B cell (primary cell): ENCODE measurements around the gene PAK6. TPM values are rescaled to one million over a fixed set of nuclear protein-coding genes. Genes with fewer than 3 reads are reported as not detected.

Source experiments
- ATAC-seq: fragments of 200-7000 bp; cut with Tn5 transposase; one replicate; pipeline ENCODE4 v1.10.0; 2021; ENCODE audit warnings: low read depth, mild to moderate bottlenecking, moderate number of reproducible peaks, moderate library complexity
- CTCF ChIA-PET: fragments of 350-600 bp; sonication (Branson Sonifier 250); formaldehyde crosslinking; loops from one replicate; lab custom pipeline; 2021; ENCODE audit warnings: antibody characterized with exemption, inconsistent platforms; lab: Charles Lee
- POLR2A ChIA-PET: fragments of 350-600 bp; sonication (Branson Sonifier 250); formaldehyde crosslinking; loops from one replicate; lab custom pipeline; 2021; ENCODE audit warnings: antibody characterized with exemption; lab: Charles Lee
- DNase-seq: peaks from one replicate; pipeline ENCODE4 v3.0.0; 2013
- H2AFZ ChIP-seq: 2 replicates; pipeline ENCODE4 v1.6.1; 2012; ENCODE audit warnings: mild to moderate bottlenecking, low read depth, low read length; ENCODE audit not compliant: insufficient read depth, poor library complexity, severe bottlenecking
- H3K27ac ChIP-seq, 2 donors: 1 replicate in 1 of 2; 2 replicates in 1 of 2; pipeline ENCODE4 v1.5.1; 2012 to 2013; ENCODE audit warnings: low read length in 2 of 2, mild to moderate bottlenecking in 2 of 2, moderate library complexity in 1 of 2
- H3K27me3 ChIP-seq, 4 experiments: fragments of 200-600 bp in 1 of 4; sonication (generic) in 1 of 4; replicated peaks in 1 of 4; 1 replicate in 2 of 4; 2 replicates in 2 of 4; pipeline versions ENCODE4 v1.6.1 to v1.7.0; 2013 to 2016; ENCODE audit warnings: low read length in 3 of 4, mild to moderate bottlenecking in 2 of 4, mixed read lengths in 1 of 4, moderate library complexity in 1 of 4; ENCODE audit not compliant: insufficient read depth in 4 of 4, control insufficient read depth in 3 of 4; ENCODE audit errors: control extremely low read depth in 1 of 4
- H3K36me3 ChIP-seq, 2 experiments: replicated peaks in 1 of 2; 1 replicate in 1 of 2; 2 replicates in 1 of 2; pipeline versions ENCODE4 v1.6.1 to v1.7.1; 2013; ENCODE audit warnings: low read length in 1 of 2; ENCODE audit not compliant: insufficient read depth in 2 of 2, control insufficient read depth in 1 of 2; ENCODE audit errors: control extremely low read depth in 1 of 2, extremely low read depth in 1 of 2
- H3K4me1 ChIP-seq, 2 donors: fragments of 200-600 bp in 1 of 2; sonication (generic) in 1 of 2; 1 replicate in 1 of 2; 2 replicates in 1 of 2; pipeline versions ENCODE4 v1.5.1 to v1.6.1; 2013 to 2017; ENCODE audit warnings: low read length in 2 of 2; ENCODE audit not compliant: control insufficient read depth in 2 of 2, insufficient read depth in 2 of 2
- H3K4me2 ChIP-seq: replicated peaks from 2 replicates; pipeline ENCODE3; 2012; ENCODE audit warnings: mild to moderate bottlenecking, low read depth, low read length; ENCODE audit not compliant: poor library complexity, severe bottlenecking
- H3K4me3 ChIP-seq, 5 experiments: fragments of 200-600 bp in 1 of 5; sonication (generic) in 1 of 5; 1 replicate in 3 of 5; 2 replicates in 2 of 5; pipeline versions ENCODE4 v1.5.1 to v1.7.0; 2011 to 2016; ENCODE audit warnings: low read length in 4 of 5, mild to moderate bottlenecking in 4 of 5, low read depth in 2 of 5, control low read depth in 1 of 5, moderate library complexity in 1 of 5; ENCODE audit not compliant: insufficient read depth in 1 of 5; ENCODE audit errors: control extremely low read depth in 1 of 5, extremely low read depth in 1 of 5
- H3K79me2 ChIP-seq: fragments of 200-600 bp; sonication (generic); one replicate; pipeline ENCODE4 v1.6.0; 2016; ENCODE audit warnings: low read length; ENCODE audit not compliant: control insufficient read depth, insufficient read depth
- H3K9ac ChIP-seq: fragments of 200-600 bp; sonication (generic); 2 replicates; pipeline ENCODE4 v1.6.1; 2017; ENCODE audit warnings: mild to moderate bottlenecking, low read length, moderate library complexity
- H3K9me3 ChIP-seq, 3 donors: one replicate each; pipeline versions ENCODE4 v1.6.1 to v1.7.1; 2013; ENCODE audit warnings: low read length in 2 of 3; ENCODE audit not compliant: control insufficient read depth in 2 of 3, insufficient read depth in 1 of 3; ENCODE audit errors: control extremely low read depth in 1 of 3
- H4K20me1 ChIP-seq: 2 replicates; pipeline ENCODE4 v1.6.0; 2012; ENCODE audit warnings: mild to moderate bottlenecking, low read length; ENCODE audit not compliant: insufficient read depth, control insufficient read depth, poor library complexity, severe bottlenecking
- H3K27ac Mint-ChIP-seq: one replicate; pipeline ENCODE4 v1.8.0; 2021; ENCODE audit warnings: mixed read lengths
- H3K27me3 Mint-ChIP-seq: one replicate; pipeline ENCODE4 v1.8.0; 2021; ENCODE audit warnings: mixed read lengths
- H3K4me1 Mint-ChIP-seq: one replicate; pipeline ENCODE4 v1.8.0; 2021; ENCODE audit warnings: mixed read lengths
- H3K4me3 Mint-ChIP-seq: one replicate; pipeline ENCODE4 v1.8.0; 2021; ENCODE audit warnings: mixed read lengths
- H3K9me3 Mint-ChIP-seq: one replicate; pipeline ENCODE4 v1.8.0; 2022; ENCODE audit warnings: mixed read lengths; ENCODE audit not compliant: insufficient read depth
- CTCF ChIP-seq: fragments of 200-600 bp; IDR thresholded peaks from one replicate; pipeline ENCODE4 v1.8.0; 2022; ENCODE audit warnings: antibody characterized with exemption, mild to moderate bottlenecking
- EZH2 ChIP-seq: IDR thresholded peaks from 2 replicates; pipeline ENCODE4 v1.6.1; 2012; ENCODE audit warnings: borderline replicate concordance, low read depth, mild to moderate bottlenecking, moderate library complexity, low read length; ENCODE audit not compliant: insufficient read depth, poor library complexity, severe bottlenecking
- WGBS: methylation state at CpG from one replicate; pipeline ENCODE4 v1.1.5; 2013; ENCODE audit warnings: missing lambda C conversion rate; ENCODE audit not compliant: insufficient coverage; 5-methylcytosine and 5-hydroxymethylcytosine counted together
- intact Hi-C: fragments of 100-400 bp; cut with micrococcal nuclease; formaldehyde crosslinking; loops from one replicate; pipeline ENCODE4 v1.10.0; 2022
- polyA plus RNA-seq: library from polyadenylated mRNA; depleted of rRNA; stranded (reverse); fragments of >200 nt; gene quantifications from 2 replicates; pipeline ENCODE4 v1.2.3, GENCODE V29; 2012
- total RNA-seq, 2 donors: library from RNA; stranded (reverse); fragments of 120-200 nt in 1 of 2; gene quantifications; 1 replicate in 1 of 2; 2 replicates in 1 of 2; pipeline versions ENCODE4 v1.2.3 to v1.2.4, GENCODE V29; 2013 to 2022

PAK6 gene
- total and polyA plus RNA-seq, 2 donors (not counting 1 experiment from before 2014, with no cell fraction given): 0.45 to 1.2 TPM

GRCh38 chr15:40271685-40272484 lies 33.0 kb downstream of the PAK6 start:
- Mint-ChIP-seq H3K4me1 (peaks cover 8% of the 10 kb centered on the region), H3K27me3 (peaks cover 3% of the 10 kb centered on the region), H3K27ac (no peak overlapping the region), H3K4me3 (no peak overlapping the region), H3K9me3 (no peaks in the 10 kb centered on the region)
- Histone ChIP-seq H3K27me3 (peaks cover 0 to 2% (median 0%) of the 10 kb centered on the region in 4 experiments), H3K9me3 (no peaks in the 10 kb centered on the region), H3K27ac (no peak overlapping the region), H3K9ac (no peak overlapping the region), H3K79me2 (no peaks in the 10 kb centered on the region), H3K4me1 (peaks cover 0 to 3% of the 10 kb centered on the region in 2 donors), H3K36me3 (no peaks in the 10 kb centered on the region), H3K4me2 (no peak overlapping the region), H2AFZ (no peak overlapping the region), H3K4me3 (no peak overlapping the region), H4K20me1 (no peaks in the 10 kb centered on the region)
- ATAC-seq (no peak), DNase-seq (no peak)
- ChIA-PET POLR2A (interaction anchor here (1.0 kb wide), 1 partner anchor 227 kb away, joined by 3 read pairs; no protein-coding TSS in a partner anchor), CTCF (interaction anchor here (1.1 to 12.3 kb wide), 12 partner anchors 10 to 515 kb away, joined by 3 to 382 read pairs (median 30); partner anchors contain the start of genes CCDC9B, PAK6 and SRP14)
- intact Hi-C loops: no loop called here
- WGBS: 93% methylated on average over 24 of the region's 25 CpGs
- no peak for TF ChIP-seq EZH2

GRCh38 chr15:40272485-40273056 lies 33.7 kb downstream of the PAK6 start:
- Histone ChIP-seq H4K20me1 (no peaks in the 10 kb centered on the region), H3K9ac (no peak overlapping the region), H2AFZ (no peak overlapping the region), H3K9me3 (peaks cover 0 to 3% (median 0%) of the 10 kb centered on the region in 3 donors), H3K4me2 (no peak overlapping the region), H3K27me3 (peaks cover 0 to 8% (median 0%) of the 10 kb centered on the region in 4 experiments), H3K36me3 (no peaks in the 10 kb centered on the region), H3K27ac (no peak overlapping the region), H3K79me2 (no peaks in the 10 kb centered on the region), H3K4me3 (no peak overlapping the region), H3K4me1 (peaks cover 5 to 10% of the 10 kb centered on the region in 2 donors)
- Mint-ChIP-seq H3K27me3 (peaks cover 3% of the 10 kb centered on the region), H3K27ac (no peak overlapping the region), H3K4me1 (peaks cover 11% of the 10 kb centered on the region), H3K9me3 (no peaks in the 10 kb centered on the region), H3K4me3 (no peak overlapping the region)
- DNase-seq (no peak), ATAC-seq (no peak)
- 87% methylated on average over 20 of the region's 20 CpGs for WGBS
- ChIA-PET CTCF (interaction anchor here (0.9 to 12.3 kb wide), 21 partner anchors 10 to 516 kb away, joined by 3 to 382 read pairs (median 16); partner anchors contain the start of genes CCDC9B, PAK6, PLCB2 and SRP14), POLR2A (interaction anchor here (1.0 kb wide), 1 partner anchor 227 kb away, joined by 3 read pairs; no protein-coding TSS in a partner anchor)
- TF ChIP-seq EZH2 (no peak), CTCF (no peak)
- intact Hi-C loops: no loop called here
